HS-27A (cell line): Measurements from ENCODE around the gene ATCAY.
"Not testable (repeated sequence)": the region's sequence is repeated elsewhere in the genome, so short reads cannot be mapped to it uniquely, and the experiment has no call there.

Experiments used
- DNase-seq: peaks from one replicate; pipeline ENCODE4 v3.0.0-alpha.2; 2012; ENCODE audit warnings: low read depth, missing footprints

Gene ATCAY

GRCh38 chr19:3855320-3855719, 25.2 kb upstream of the ATCAY start:
- DNase-seq: no peak

GRCh38 chr19:3857449-3858003, 23.0 kb upstream of the ATCAY start:
- no peak for DNase-seq

- DNase-seq: no peak
Observed at GRCh38 chr19:3860499-3860898, 20.0 kb upstream of the ATCAY start.

- no peak for DNase-seq
Observed at GRCh38 chr19:3862826-3863500, 17.5 kb upstream of the ATCAY start.

GRCh38 chr19:3863648-3864047, 16.8 kb upstream of the ATCAY start:
- no peak for DNase-seq

GRCh38 chr19:3866910-3867638, 13.4 kb upstream of the ATCAY start:
- DNase-seq: no peak

- no peak for DNase-seq
Observed at GRCh38 chr19:3867971-3868769, 12.3 kb upstream of the ATCAY start.

- peak; percentile 60 for DNase-seq
Observed at GRCh38 chr19:3868770-3869456, 11.6 kb upstream of the ATCAY start, which contains the start of gene ZFR2. Gene ZFR2, minus strand, starts transcription at chr19:3869038. Its CDS starts 21 bp downstream, at chr19:3869017.

- no peak for DNase-seq
Observed at GRCh38 chr19:3873151-3873550, 7.3 kb upstream of the ATCAY start.

- DNase-seq: not testable (repeated sequence)
Observed at GRCh38 chr19:3874695-3875094, 5.8 kb upstream of the ATCAY start.

GRCh38 chr19:3879656-3880055, 829 bp upstream of the ATCAY start:
- no peak for DNase-seq

GRCh38 chr19:3881272-3882040, 971 bp downstream of the ATCAY start:
- no peak for DNase-seq

GRCh38 chr19:3882041-3882384, 1.5 kb downstream of the ATCAY start:
- DNase-seq: no peak

- no peak for DNase-seq
Observed at GRCh38 chr19:3890591-3890990, 10.1 kb downstream of the ATCAY start.

- DNase-seq: no peak
Observed at GRCh38 chr19:3893509-3894179, 13.2 kb downstream of the ATCAY start.

GRCh38 chr19:3894959-3895358, 14.5 kb downstream of the ATCAY start:
- not testable (repeated sequence) for DNase-seq

- DNase-seq: no peak
Observed at GRCh38 chr19:3895788-3896187, 15.3 kb downstream of the ATCAY start.

GRCh38 chr19:3897936-3898335, 17.5 kb downstream of the ATCAY start:
- no peak for DNase-seq

- no peak for DNase-seq
Observed at GRCh38 chr19:3898426-3898825, 17.9 kb downstream of the ATCAY start.

GRCh38 chr19:3899531-3900294, 19.2 kb downstream of the ATCAY start:
- no peak for DNase-seq
